SH-SY5Y (cell line): ENCODE results near the gene SLC23A1.

ENCODE experiments used
- GATA2 ChIP-seq: IDR thresholded peaks from 2 replicates; pipeline ENCODE4 v1.6.1; 2011; ENCODE audit warnings: mild to moderate bottlenecking, low read depth, low read length
- GATA3 ChIP-seq: IDR thresholded peaks from 2 replicates; pipeline ENCODE4 v1.6.1; 2011; ENCODE audit warnings: low read depth, mild to moderate bottlenecking, low read length, moderate library complexity

DNA sequence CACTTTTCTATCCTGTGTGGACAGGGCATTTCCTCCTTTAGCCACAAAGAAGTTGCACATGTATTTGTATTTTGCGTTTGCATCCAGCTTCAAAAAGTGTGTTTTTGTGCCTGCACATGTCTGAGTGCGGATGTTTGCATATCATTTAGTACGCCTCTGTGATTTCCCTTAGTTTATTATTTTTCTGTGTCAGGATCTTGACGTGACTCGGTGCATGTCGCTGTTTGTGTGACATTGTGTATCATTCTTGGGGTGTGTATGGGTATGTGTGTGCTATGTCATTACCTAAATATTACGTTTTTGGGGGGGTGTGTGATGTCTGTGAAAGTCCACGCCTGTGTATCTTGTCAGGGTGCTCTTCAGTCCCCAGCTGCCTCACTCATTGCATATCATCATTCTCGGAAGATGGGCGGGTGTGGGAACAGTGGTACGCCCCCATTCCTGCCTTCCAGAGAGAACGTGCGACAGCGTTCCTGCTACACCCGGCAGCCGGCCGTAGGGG lies 41.9 kb downstream of the SLC23A1 start:
- TF ChIP-seq GATA2 = no peak
- TF ChIP-seq GATA3 = no peak
